LNCAP (cell line): ENCODE results near the gene CHMP5.

Experiments
- TF ChIP-seq, protein P1 (sequence below): fragments of 450-650 bp; IDR thresholded peaks from 2 replicates; pipeline ENCODE4 v1.5.1; 2017; ENCODE audit warnings: mild to moderate bottlenecking

Gene CHMP5

DNA sequence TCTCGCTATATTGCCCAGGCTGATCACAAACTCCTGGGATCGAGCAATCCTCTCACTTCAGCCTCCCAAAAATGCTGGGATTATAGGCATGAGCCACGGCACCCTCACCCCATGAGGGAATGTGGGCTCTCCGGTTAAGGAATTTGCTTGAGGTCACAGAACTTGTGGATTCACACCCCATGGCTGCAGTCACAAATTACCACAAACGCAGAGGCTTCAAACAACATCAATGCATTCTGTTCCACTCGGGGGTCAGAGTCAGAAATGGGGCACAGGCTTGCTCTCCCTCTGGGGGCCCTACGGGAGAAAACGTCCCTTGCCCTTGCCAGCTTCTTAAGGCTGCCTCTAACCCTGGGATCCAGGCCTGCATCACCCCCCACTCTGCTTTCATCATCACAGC is 37.1 kb upstream of the CHMP5 start:
- TF ChIP-seq, protein P1, sequence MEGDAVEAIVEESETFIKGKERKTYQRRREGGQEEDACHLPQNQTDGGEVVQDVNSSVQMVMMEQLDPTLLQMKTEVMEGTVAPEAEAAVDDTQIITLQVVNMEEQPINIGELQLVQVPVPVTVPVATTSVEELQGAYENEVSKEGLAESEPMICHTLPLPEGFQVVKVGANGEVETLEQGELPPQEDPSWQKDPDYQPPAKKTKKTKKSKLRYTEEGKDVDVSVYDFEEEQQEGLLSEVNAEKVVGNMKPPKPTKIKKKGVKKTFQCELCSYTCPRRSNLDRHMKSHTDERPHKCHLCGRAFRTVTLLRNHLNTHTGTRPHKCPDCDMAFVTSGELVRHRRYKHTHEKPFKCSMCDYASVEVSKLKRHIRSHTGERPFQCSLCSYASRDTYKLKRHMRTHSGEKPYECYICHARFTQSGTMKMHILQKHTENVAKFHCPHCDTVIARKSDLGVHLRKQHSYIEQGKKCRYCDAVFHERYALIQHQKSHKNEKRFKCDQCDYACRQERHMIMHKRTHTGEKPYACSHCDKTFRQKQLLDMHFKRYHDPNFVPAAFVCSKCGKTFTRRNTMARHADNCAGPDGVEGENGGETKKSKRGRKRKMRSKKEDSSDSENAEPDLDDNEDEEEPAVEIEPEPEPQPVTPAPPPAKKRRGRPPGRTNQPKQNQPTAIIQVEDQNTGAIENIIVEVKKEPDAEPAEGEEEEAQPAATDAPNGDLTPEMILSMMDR, result no peak

DNA sequence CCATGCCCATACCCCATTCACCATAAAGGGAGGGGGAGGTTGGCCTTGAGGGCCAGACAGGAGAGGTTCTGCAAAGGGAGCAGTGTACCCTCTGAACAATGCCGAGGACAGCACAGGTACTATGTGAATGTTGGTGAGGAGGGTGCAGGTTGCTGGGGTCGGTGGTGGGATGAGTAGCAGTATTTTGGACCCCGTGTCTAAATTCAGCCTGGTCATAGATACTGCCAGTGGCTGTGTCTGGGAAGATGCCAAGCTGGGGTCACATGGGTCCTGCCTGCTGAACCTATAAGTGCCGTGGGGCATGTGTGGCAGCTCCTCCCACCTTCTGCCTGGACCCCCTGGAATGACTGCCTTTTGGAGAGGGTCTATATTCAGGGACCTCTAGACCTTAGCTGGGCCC is 36.2 kb upstream of the CHMP5 start:
- TF ChIP-seq, protein P1, result no peak

DNA sequence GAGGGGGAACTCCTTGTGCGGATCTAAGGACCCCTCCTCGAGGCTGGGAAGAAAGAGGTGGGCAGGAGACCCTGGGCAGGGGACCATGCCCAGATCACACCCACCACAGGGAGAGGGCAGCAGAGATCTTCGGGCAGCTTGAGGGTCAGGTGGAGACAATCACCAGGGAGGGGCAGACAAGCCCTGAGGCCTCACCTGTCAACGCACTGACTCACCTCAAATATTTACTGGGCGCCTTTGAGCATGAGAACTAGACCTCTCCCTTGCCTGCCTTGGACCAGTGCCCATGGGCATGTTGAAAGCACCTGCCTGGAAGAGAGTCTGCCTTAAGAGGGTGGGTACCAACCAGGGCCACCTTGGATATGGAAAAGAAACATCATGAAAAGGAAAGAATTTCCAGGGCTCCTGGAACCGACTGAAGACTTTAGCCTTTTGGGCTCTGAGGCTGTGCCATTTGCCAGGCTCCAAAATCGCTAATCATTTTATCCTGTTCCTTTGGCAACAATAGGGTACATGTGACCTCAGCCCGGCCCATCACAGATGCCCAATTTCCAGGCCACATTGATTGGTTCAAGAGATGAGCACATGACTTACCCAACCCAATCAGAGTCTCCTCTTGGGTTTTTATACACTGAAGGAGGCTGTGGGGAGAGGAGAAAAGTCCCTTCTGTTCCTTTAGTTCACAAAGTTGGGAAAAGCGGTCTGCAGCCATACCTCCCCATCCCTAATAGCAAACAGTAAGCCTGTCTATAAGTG is 35.3 kb upstream of the CHMP5 start:
- TF ChIP-seq, protein P1, result peak; percentile 61

DNA sequence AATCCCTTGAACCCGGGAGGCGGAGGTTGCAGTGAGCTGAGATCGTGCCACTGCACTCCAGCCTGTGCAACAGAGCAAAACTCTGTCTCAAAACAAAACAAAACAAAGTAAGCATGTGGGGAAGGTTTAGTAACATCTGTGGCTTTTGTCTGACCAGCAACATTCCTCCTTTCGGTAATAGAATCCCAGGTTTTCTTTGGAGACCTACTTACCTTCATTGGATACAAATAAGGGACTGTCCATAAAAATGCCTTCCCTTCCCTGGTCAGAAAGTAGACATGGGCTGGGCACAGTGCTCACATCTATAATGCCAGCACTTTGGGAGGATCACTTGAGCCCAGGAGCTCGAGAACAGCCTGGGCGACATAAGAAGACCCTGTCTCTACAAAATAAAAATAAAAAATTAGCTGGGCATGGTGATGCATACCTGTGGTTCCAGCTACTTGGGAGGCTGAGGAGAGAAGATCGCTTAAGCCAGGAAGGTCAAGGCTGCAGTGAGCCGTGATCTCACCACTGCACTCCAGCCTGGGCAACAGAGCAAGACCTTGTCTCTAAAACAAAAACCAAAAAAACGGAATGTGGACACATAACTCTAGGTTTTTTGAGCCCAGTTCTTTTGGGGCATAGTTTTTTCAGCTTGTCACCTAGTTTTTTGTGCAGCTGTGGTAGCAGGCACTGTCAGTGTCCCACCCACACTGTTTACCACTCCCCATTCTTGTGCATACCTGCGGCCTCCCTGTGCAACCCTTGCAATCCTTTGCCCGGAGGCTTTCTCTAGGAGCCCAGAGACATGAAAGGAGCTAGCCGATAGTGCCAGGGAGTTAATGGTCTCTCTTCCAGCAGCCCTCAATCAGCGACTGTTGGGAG is 33.9 kb upstream of the CHMP5 start:
- TF ChIP-seq, protein P1, result no peak

DNA sequence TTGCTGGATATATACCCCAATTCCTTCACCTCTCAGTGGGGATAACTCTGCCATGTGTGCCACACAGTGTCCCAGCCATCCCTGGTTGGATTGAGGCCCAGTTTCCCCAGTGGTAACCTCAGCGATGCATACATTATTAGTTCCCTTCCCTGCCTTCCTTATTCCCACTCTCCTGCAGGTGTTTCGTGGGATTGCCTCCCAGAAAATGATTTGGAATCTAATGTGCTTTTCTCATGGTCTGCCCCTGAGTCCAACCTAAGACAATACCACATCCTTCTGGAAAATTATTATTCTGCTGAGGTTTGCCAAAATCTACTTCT is 33.3 kb upstream of the CHMP5 start:
- TF ChIP-seq, protein P1, result no peak

DNA sequence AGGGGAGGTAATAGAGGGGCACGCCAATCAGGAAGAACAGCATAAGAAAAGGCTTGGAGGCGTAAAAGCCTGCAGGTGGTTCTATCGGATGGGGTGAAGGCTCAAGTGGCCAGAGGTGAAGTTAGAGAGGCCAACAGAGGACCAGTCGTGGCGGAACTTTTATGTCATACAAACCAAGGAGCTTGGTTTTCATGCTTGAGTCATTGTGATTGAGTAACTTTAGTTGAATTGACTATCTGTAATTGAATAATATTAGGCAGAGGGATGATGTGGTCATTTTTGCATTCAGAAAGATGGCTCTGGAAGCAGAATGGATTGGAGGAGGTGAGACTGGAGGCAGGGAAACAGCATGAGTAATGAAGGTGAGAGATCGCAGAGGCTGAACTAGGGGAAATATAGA is 32.0 kb upstream of the CHMP5 start:
- TF ChIP-seq, protein P1, result no peak

DNA sequence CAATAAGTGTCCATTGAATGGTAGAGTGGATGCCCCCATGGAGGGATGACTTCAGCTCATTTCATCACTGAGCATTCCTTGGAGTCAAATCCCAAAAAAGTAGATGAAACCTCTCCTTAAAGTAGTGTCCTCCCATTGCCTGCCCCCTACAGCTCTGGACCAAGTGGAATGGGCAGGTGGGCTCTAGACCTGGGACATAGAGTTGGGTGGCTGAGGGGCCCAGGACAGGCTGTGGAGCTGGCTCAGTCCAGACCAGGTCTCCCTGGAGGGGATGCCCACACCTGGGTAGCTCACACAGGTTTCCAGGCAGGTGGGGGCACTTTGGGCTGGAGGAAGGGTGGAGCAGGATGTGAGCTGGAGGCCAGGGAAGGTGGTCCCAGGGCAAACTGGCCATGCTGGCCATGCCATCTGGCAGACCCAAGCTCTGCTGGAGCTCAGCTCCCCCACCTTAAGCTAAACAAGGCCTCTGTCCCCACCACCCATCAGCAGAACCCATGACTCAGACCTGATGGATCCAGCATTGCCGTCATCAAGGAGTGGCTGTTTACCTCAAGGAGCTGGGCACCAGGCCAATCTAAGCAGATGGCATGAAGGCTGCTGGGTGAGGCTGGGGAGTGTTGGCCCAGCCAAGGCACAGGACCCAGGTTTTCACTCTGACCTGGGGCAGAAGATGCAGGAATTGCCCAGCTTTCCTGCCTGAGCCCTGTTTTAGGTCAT is 31.1 kb upstream of the CHMP5 start:
- TF ChIP-seq, protein P1, result no peak
